ENCODE results near the gene AGMAT. TPM values are rescaled to one million over a fixed set of nuclear protein-coding genes. Genes with fewer than 3 reads are reported as not detected.

The AGMAT gene
- total and polyA plus RNA-seq, 3 donors from 2014 or later, result 0.99 to 1.8 (median 1.5) TPM

DNA sequence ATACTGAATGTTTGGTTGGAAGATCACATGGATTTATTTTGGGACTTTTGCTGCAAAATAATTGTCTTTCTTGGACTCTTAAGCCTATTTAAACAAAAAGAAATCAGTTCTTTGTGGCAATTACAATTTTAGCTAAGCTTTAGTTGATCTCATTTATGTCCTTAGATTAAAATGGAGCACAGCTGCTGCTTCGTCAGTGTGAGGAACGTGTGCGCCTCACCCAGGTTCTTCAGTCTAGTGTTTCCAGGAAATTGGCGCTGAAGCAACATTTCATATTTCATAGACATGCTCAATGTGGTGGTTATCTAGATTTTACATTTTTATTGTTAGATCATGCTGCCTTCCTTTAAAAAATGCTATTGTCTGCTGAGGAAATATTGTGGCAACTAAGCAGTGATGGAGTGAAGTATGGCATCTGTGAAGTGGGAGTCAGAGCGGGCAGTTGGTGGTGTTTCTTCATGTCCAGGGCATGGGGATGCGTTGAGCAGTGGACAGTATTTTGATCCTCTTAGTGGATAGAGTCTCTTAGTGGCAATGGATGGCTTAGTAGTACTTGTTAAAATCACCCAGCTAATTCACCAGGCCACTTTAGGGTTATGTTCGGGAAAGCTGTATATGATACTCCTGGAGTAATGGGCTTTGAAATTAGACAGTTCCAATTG is 38.0 kb upstream of the AGMAT start:
- no peak overlapping the region for H3K27ac ChIP-seq
- H3K4me1 ChIP-seq, result peaks cover 16% of the 10 kb centered on the region
- H3K4me3 ChIP-seq, result no peak overlapping the region
- intact Hi-C loops (cut with DNase I; ENCODE audit: low total_unique reads), result no loop called here
- DNase-seq, result no peak
- H3K9me3 ChIP-seq, result no peaks in the 10 kb centered on the region
- 91 to 92% methylated on average over 7 of the region's 7 CpGs for WGBS, 2 donors
- TF ChIP-seq, protein P1, sequence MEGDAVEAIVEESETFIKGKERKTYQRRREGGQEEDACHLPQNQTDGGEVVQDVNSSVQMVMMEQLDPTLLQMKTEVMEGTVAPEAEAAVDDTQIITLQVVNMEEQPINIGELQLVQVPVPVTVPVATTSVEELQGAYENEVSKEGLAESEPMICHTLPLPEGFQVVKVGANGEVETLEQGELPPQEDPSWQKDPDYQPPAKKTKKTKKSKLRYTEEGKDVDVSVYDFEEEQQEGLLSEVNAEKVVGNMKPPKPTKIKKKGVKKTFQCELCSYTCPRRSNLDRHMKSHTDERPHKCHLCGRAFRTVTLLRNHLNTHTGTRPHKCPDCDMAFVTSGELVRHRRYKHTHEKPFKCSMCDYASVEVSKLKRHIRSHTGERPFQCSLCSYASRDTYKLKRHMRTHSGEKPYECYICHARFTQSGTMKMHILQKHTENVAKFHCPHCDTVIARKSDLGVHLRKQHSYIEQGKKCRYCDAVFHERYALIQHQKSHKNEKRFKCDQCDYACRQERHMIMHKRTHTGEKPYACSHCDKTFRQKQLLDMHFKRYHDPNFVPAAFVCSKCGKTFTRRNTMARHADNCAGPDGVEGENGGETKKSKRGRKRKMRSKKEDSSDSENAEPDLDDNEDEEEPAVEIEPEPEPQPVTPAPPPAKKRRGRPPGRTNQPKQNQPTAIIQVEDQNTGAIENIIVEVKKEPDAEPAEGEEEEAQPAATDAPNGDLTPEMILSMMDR (IDR thresholded peaks at IDR 0.05), result no peak
- TF ChIP-seq POLR2A (IDR thresholded peaks at IDR 0.05), result no peak
- H3K27me3 ChIP-seq, result no peaks in the 10 kb centered on the region
- H3K36me3 ChIP-seq (ENCODE audit: low read depth, missing control alignments), result no peaks in the 10 kb centered on the region

DNA sequence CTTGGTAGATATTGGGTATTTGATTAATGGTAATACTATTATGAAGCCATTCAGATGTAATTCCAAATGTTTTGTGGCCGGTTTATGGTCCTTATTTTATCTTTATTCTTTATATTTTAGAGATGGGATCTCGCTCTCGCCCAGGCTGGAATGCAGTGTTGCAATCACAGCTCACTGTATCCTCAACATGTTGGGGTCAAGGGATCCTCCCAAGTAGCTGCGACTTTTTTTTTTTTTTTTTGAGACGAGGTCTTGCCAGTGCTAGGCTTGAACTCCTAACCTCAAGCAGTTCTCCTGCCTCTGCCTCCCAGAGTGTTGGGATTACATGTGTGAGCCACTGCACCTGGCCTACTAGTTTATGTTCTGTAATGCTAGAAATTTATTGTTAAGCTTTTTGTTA is 37.1 kb upstream of the AGMAT start:
- Histone ChIP-seq H3K36me3 (ENCODE audit: low read depth, missing control alignments) (no peaks in the 10 kb centered on the region), H3K9me3 (no peaks in the 10 kb centered on the region), H3K27me3 (no peaks in the 10 kb centered on the region), H3K4me1 (peaks cover 14% of the 10 kb centered on the region), H3K4me3 (no peak overlapping the region), H3K27ac (no peak overlapping the region)
- DNase-seq, result no peak
- TF ChIP-seq POLR2A (IDR thresholded peaks at IDR 0.05), result no peak
- TF ChIP-seq, protein P1 (IDR thresholded peaks at IDR 0.05), result no peak
- WGBS, 2 donors, result 68 to 81% methylated on average over 5 of the region's 5 CpGs
- intact Hi-C loops (cut with DNase I; ENCODE audit: low total_unique reads), result no loop called here

DNA sequence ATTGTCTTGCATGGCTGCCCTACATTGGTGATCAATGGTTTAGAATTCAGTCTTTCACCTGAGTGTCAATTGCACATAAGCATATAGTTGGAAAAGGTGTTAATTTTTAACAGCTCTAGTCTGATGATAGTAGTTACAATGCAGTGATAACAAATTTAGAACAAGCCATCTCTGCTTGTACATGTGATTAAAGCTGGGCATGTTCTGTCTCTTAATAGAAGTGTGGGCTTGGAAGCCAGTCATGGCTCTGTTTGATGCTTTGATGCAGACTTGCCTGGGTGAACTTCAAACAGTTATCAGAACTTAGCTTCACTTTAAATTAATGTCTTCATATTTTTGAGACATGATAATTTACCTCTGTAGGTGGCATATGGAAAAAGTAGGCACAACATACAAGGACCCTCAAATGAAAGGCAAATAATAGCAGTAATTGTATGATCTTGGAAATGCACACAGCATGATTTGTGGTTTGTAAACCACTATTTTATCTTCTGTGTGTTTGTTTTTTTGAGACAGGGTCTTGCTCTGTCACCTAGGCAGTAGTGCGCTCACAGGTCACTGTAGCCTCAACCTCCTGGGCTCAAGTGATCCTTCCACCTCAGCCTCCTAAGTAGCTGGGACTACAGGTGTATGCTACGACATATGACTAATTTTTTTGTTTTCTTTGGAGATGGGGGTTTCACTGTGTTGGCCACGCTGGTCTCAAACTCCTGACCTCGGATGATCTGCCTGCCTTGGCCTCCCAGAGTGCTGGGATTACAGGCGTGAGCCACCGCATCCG is 36.2 kb upstream of the AGMAT start:
- intact Hi-C loops (cut with DNase I; ENCODE audit: low total_unique reads), result no loop called here
- H3K36me3 ChIP-seq (ENCODE audit: low read depth, missing control alignments), result no peaks in the 10 kb centered on the region
- no peak overlapping the region for H3K4me3 ChIP-seq
- no peak for DNase-seq
- H3K27ac ChIP-seq, result no peak overlapping the region
- peaks cover 18% of the 10 kb centered on the region for H3K4me1 ChIP-seq
- no peaks in the 10 kb centered on the region for H3K9me3 ChIP-seq
- 89 to 96% methylated on average over 7 of the region's 7 CpGs for WGBS, 2 donors
- no peak for TF ChIP-seq POLR2A (IDR thresholded peaks at IDR 0.05)
- TF ChIP-seq, protein P1 (IDR thresholded peaks at IDR 0.05), result no peak
- H3K27me3 ChIP-seq, result no peaks in the 10 kb centered on the region

DNA sequence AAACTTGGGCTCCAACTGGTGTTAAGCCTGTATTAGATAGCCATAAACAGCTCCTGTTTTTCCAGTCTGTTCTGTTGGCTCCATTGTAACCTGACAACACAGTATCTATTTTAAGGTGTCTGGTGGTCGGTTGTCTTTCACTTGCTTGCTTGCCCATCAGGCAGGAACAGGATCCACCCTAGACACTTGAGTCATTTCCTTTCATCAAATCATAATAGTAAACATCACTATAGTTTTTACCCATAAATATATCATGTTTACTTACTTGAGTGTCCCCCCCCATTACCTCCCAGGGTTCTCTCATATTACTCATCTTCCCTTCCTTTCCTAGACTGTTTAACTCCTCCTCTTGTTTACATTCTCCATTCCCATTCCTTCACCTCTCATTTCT is 35.3 kb upstream of the AGMAT start:
- H3K4me1 ChIP-seq, result peaks cover 18% of the 10 kb centered on the region
- H3K9me3 ChIP-seq, result no peaks in the 10 kb centered on the region
- H3K27ac ChIP-seq, result no peak overlapping the region
- intact Hi-C loops (cut with DNase I; ENCODE audit: low total_unique reads), result no loop called here
- no peak overlapping the region for H3K4me3 ChIP-seq
- no peak for DNase-seq
- 39 to 50% methylated on average over 1 of the region's 1 CpG for WGBS, 2 donors
- H3K36me3 ChIP-seq (ENCODE audit: low read depth, missing control alignments), result no peaks in the 10 kb centered on the region
- no peaks in the 10 kb centered on the region for H3K27me3 ChIP-seq
- no peak for TF ChIP-seq POLR2A (IDR thresholded peaks at IDR 0.05)
- TF ChIP-seq, protein P1 (IDR thresholded peaks at IDR 0.05), result no peak

Measured in testis (tissue), 3 donors.